CD14-positive monocyte (primary cell): ENCODE measurements around the gene NOS1. TPM values are rescaled to one million over a fixed set of nuclear protein-coding genes. Genes with fewer than 3 reads are reported as not detected.
"Not testable (repeated sequence)": the region's sequence is repeated elsewhere in the genome, so short reads cannot be mapped to it uniquely, and the experiment has no call there.

Experiments used
- DNase-seq, 3 donors: peaks; one replicate each; pipeline ENCODE4 v3.0.0-alpha.2; 2011 to 2022
- H2AFZ ChIP-seq: 2 replicates; pipeline ENCODE4 v1.6.0; 2012; ENCODE audit warnings: mild to moderate bottlenecking, low read depth, low read length, inconsistent platforms; ENCODE audit not compliant: insufficient read depth, poor library complexity, severe bottlenecking
- H3K27ac ChIP-seq, 2 donors: 1 replicate in 1 of 2; 2 replicates in 1 of 2; pipeline ENCODE4 v1.5.1; 2012 to 2013; ENCODE audit warnings: low read length in 2 of 2, control low read depth in 1 of 2, inconsistent platforms in 1 of 2, low read depth in 1 of 2, mild to moderate bottlenecking in 1 of 2
- H3K27me3 ChIP-seq, 2 donors: one replicate each; pipeline versions ENCODE4 v1.6.0 to v1.6.1; 2011 to 2013; ENCODE audit warnings: low read length in 2 of 2; ENCODE audit not compliant: control insufficient read depth in 2 of 2, insufficient read depth in 2 of 2
- H3K36me3 ChIP-seq, 2 donors: replicated peaks in 1 of 2; 1 replicate in 1 of 2; 2 replicates in 1 of 2; pipeline versions ENCODE4 v1.5.1 to v1.6.1; 2012 to 2013; ENCODE audit warnings: low read length in 2 of 2, control low read depth in 1 of 2, inconsistent platforms in 1 of 2, mild to moderate bottlenecking in 1 of 2; ENCODE audit not compliant: insufficient read depth in 2 of 2, control insufficient read depth in 1 of 2
- H3K4me1 ChIP-seq, 2 donors: 1 replicate in 1 of 2; 2 replicates in 1 of 2; pipeline versions ENCODE4 v1.5.1 to v1.6.1; 2012 to 2013; ENCODE audit warnings: low read length in 2 of 2, control low read depth in 1 of 2, inconsistent platforms in 1 of 2, mild to moderate bottlenecking in 1 of 2, moderate library complexity in 1 of 2; ENCODE audit not compliant: insufficient read depth in 2 of 2, control insufficient read depth in 1 of 2
- H3K4me2 ChIP-seq: replicated peaks from 2 replicates; pipeline ENCODE3; 2012; ENCODE audit warnings: low read length, moderate library complexity, mild to moderate bottlenecking; ENCODE audit not compliant: poor library complexity, severe bottlenecking; ENCODE audit errors: extremely low read depth
- H3K4me3 ChIP-seq, 3 experiments: fragments of 200-600 bp in 1 of 3; sonication (generic) in 1 of 3; replicated peaks in 1 of 3; 1 replicate in 2 of 3; 2 replicates in 1 of 3; pipeline ENCODE4 v1.5.1; 2011 to 2013; ENCODE audit warnings: low read length in 3 of 3, mild to moderate bottlenecking in 3 of 3, control low read depth in 2 of 3, low read depth in 2 of 3, inconsistent platforms in 1 of 3, moderate library complexity in 1 of 3
- H3K79me2 ChIP-seq: 2 replicates; pipeline ENCODE4 v1.6.0; 2012; ENCODE audit warnings: mild to moderate bottlenecking, control low read depth, inconsistent platforms, low read length, moderate library complexity; ENCODE audit not compliant: insufficient read depth
- H3K9ac ChIP-seq: 2 replicates; pipeline ENCODE4 v1.6.0; 2017; ENCODE audit warnings: low read length, mild to moderate bottlenecking; ENCODE audit not compliant: insufficient read depth, poor library complexity, severe bottlenecking
- H3K9me3 ChIP-seq, 2 donors: replicated peaks in 1 of 2; 1 replicate in 1 of 2; 2 replicates in 1 of 2; pipeline versions ENCODE4 v1.5.1 to v1.6.1; 2012 to 2013; ENCODE audit warnings: low read length in 2 of 2, control low read depth in 1 of 2; ENCODE audit not compliant: control insufficient read depth in 1 of 2, insufficient read depth in 1 of 2
- H4K20me1 ChIP-seq: 2 replicates; pipeline ENCODE4 v1.6.0; 2012; ENCODE audit warnings: mild to moderate bottlenecking, low read length, control low read depth, moderate library complexity; ENCODE audit not compliant: insufficient read depth
- H3K27ac Mint-ChIP-seq, 7 donors: one replicate each; pipeline ENCODE4 v1.8.0; 2020; ENCODE audit warnings: mild to moderate bottlenecking in 7 of 7, mixed read lengths in 7 of 7, moderate library complexity in 6 of 7, inconsistent platforms in 2 of 7
- H3K27me3 Mint-ChIP-seq, 3 donors: one replicate each; pipeline ENCODE4 v1.8.0; 2021 to 2022; ENCODE audit warnings: low read depth in 3 of 3, mild to moderate bottlenecking in 3 of 3, mixed read lengths in 3 of 3, moderate library complexity in 3 of 3, inconsistent platforms in 1 of 3
- H3K36me3 Mint-ChIP-seq, 2 donors: one replicate each; pipeline ENCODE4 v1.8.0; 2020; ENCODE audit warnings: mixed read lengths in 2 of 2, inconsistent platforms in 1 of 2, mild to moderate bottlenecking in 1 of 2
- H3K4me1 Mint-ChIP-seq: one replicate; pipeline ENCODE4 v1.8.0; 2020; ENCODE audit warnings: mild to moderate bottlenecking, mixed read lengths
- H3K4me3 Mint-ChIP-seq, 2 donors: one replicate each; pipeline ENCODE4 v1.8.0; 2020; ENCODE audit warnings: mild to moderate bottlenecking in 2 of 2, mixed read lengths in 2 of 2, moderate library complexity in 1 of 2
- H3K9me3 Mint-ChIP-seq, 7 donors: one replicate each; pipeline ENCODE4 v1.8.0; 2020 to 2022; ENCODE audit warnings: mixed read lengths in 7 of 7, mild to moderate bottlenecking in 6 of 7, moderate library complexity in 6 of 7, inconsistent platforms in 2 of 7
- CTCF ChIP-seq: fragments of 200-600 bp; IDR thresholded peaks from one replicate; pipeline ENCODE4 v1.8.0; 2022; ENCODE audit warnings: antibody characterized with exemption, mild to moderate bottlenecking
- WGBS: methylation state at CpG from one replicate; pipeline ENCODE4 v1.1.5; 2013; ENCODE audit warnings: missing lambda C conversion rate; ENCODE audit not compliant: insufficient coverage; 5-methylcytosine and 5-hydroxymethylcytosine counted together
- intact Hi-C, 2 donors: fragments of 100-400 bp; cut with micrococcal nuclease; formaldehyde crosslinking; loops; one replicate each; pipeline versions ENCODE4 v1.15.0 to v1.15.1; 2023
- polyA plus RNA-seq, 3 donors: library from polyadenylated mRNA; depleted of rRNA in 1 of 3; unstranded in 2 of 3; stranded (reverse) in 1 of 3; fragments of 300-500 nt in 2 of 3; fragments of >200 nt in 1 of 3; fragmentation: Illumina TruSeq in 2 of 3; gene quantifications; 1 replicate in 2 of 3; 2 replicates in 1 of 3; pipeline ENCODE4 v1.2.3, GENCODE V29; 2012 to 2021

Gene NOS1
- polyA plus RNA-seq, 3 donors = not detected

- DNase-seq, H3K27ac ChIP-seq, H3K36me3 ChIP-seq, H3K4me3 Mint-ChIP-seq, H3K4me1 Mint-ChIP-seq, H2AFZ ChIP-seq, H3K4me2 ChIP-seq, H3K9ac ChIP-seq, H4K20me1 ChIP-seq, H3K9me3 ChIP-seq, H3K36me3 Mint-ChIP-seq, H3K27me3 ChIP-seq, H3K79me2 ChIP-seq, H3K4me3 ChIP-seq, H3K4me1 ChIP-seq, intact Hi-C loops, H3K27ac Mint-ChIP-seq: not testable (repeated sequence)
- 92% methylated on average over 4 of the region's 6 CpGs for WGBS
- H3K27me3 Mint-ChIP-seq = peaks cover 22 to 33% (median 26%) of the 10 kb centered on the region in 3 donors
- peaks cover 0 to 12% (median 6%) of the 10 kb centered on the region in 7 donors for H3K9me3 Mint-ChIP-seq
Observed at GRCh38 chr12:117196334-117196733, 165.1 kb downstream of the NOS1 start.

GRCh38 chr12:117195027-117195426 lies 166.4 kb downstream of the NOS1 start:
- H3K27ac ChIP-seq, H3K36me3 Mint-ChIP-seq, H3K4me1 Mint-ChIP-seq, H2AFZ ChIP-seq, H3K4me3 ChIP-seq, H3K79me2 ChIP-seq, H3K9ac ChIP-seq, H3K36me3 ChIP-seq, intact Hi-C loops, H3K27ac Mint-ChIP-seq, H3K4me2 ChIP-seq, H3K9me3 ChIP-seq, H4K20me1 ChIP-seq, H3K4me1 ChIP-seq, H3K4me3 Mint-ChIP-seq, DNase-seq: not testable (repeated sequence)
- H3K27me3 Mint-ChIP-seq = peaks cover 27 to 37% (median 30%) of the 10 kb centered on the region in 3 donors
- WGBS = no CpG with 5 or more reads among the region's 9 CpGs
- H3K9me3 Mint-ChIP-seq = peaks cover 0 to 18% (median 8%) of the 10 kb centered on the region in 7 donors
- peaks cover 8 to 16% of the 10 kb centered on the region in 2 donors for H3K27me3 ChIP-seq

DNA sequence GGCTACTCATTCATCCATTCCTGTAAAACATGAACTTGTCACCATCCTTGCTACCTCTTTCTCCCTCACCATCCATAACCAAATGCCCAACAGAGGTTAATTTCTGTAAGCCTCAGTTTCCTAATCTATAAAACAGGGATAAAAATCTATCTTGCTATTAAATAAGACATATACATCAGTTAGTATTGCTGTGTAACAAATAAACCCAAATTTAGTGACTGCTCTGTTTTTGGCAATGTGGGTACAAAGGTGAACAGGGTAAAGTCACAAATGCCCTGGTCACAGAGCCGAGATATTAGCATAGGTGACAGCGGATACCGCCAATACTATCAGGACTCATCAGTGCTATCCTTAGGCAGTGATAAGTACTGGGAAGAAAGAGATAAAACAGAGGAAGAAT lies 167.5 kb downstream of the NOS1 start:
- Mint-ChIP-seq H3K4me1 (peaks cover 12% of the 10 kb centered on the region), H3K4me3 (no peak overlapping the region), H3K36me3 (peaks cover 0 to 1% of the 10 kb centered on the region in 2 donors), H3K27ac (no peak overlapping the region), H3K27me3 (peaks cover 29 to 44% (median 30%) of the 10 kb centered on the region in 3 donors), H3K9me3 (peaks cover 0 to 18% (median 8%) of the 10 kb centered on the region in 7 donors)
- no peak overlapping the region for H3K4me3 ChIP-seq
- no peaks in the 10 kb centered on the region for H3K9me3 ChIP-seq
- no peak for DNase-seq
- no peak overlapping the region for H3K9ac ChIP-seq
- intact Hi-C loops = no loop called here
- H4K20me1 ChIP-seq = no peaks in the 10 kb centered on the region
- peaks cover 6% of the 10 kb centered on the region for H3K79me2 ChIP-seq
- no peak overlapping the region for H3K4me2 ChIP-seq
- no peaks in the 10 kb centered on the region for H3K36me3 ChIP-seq
- H3K4me1 ChIP-seq = peaks cover 11 to 15% of the 10 kb centered on the region in 2 donors
- no peak overlapping the region for H3K27ac ChIP-seq
- H2AFZ ChIP-seq = no peak overlapping the region
- H3K27me3 ChIP-seq = peaks cover 8 to 16% of the 10 kb centered on the region in 2 donors
- no CpG with 5 or more reads among the region's 3 CpGs for WGBS
- no peak for TF ChIP-seq CTCF

GRCh38 chr12:117192581-117192980 lies 168.8 kb downstream of the NOS1 start:
- H4K20me1 ChIP-seq, H3K9ac ChIP-seq, H3K9me3 ChIP-seq, H3K36me3 ChIP-seq, H3K4me3 ChIP-seq, H3K79me2 ChIP-seq, H3K4me2 ChIP-seq, DNase-seq, H3K27ac ChIP-seq, H3K36me3 Mint-ChIP-seq, H3K27ac Mint-ChIP-seq, H2AFZ ChIP-seq, intact Hi-C loops: not testable (repeated sequence)
- H3K4me3 Mint-ChIP-seq = peak overlapping the region in 1 of 2 donors; percentile 22
- H3K4me1 Mint-ChIP-seq = peaks cover 14% of the 10 kb centered on the region
- WGBS = 92% methylated on average over 5 of the region's 9 CpGs
- peaks cover 29 to 45% (median 30%) of the 10 kb centered on the region in 3 donors for H3K27me3 Mint-ChIP-seq
- H3K27me3 ChIP-seq = peaks cover 8 to 16% of the 10 kb centered on the region in 2 donors
- H3K4me1 ChIP-seq = peaks cover 12 to 17% of the 10 kb centered on the region in 2 donors
- H3K9me3 Mint-ChIP-seq = peaks cover 0 to 18% (median 8%) of the 10 kb centered on the region in 7 donors
